ENCODE results near the gene OR56B1.

Gene OR56B1

GRCh38 chr11:5722622-5723021 lies 13.6 kb upstream of the OR56B1 start:
- no peak for DNase-seq
- intact Hi-C loops (cut with DNase I): no loop called here

GRCh38 chr11:5726351-5726750 lies 9.9 kb upstream of the OR56B1 start:
- intact Hi-C loops (cut with DNase I): no loop called here
- no peak for DNase-seq

GRCh38 chr11:5727691-5728090 lies 8.6 kb upstream of the OR56B1 start:
- DNase-seq: no peak
- intact Hi-C loops (cut with DNase I): no loop called here

DNA sequence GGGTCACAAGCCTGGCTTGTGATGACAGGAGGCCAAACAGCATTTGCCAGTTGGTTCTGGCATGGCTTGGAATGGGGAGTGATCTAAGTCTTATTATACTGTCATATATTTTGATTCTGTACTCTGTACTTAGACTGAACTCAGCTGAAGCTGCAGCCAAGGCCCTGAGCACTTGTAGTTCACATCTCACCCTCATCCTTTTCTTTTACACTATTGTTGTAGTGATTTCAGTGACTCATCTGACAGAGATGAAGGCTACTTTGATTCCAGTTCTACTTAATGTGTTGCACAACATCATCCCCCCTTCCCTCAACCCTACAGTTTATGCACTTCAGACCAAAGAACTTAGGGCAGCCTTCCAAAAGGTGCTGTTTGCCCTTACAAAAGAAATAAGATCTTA lies 843 bp downstream of the OR56B1 start:
- intact Hi-C loops (cut with DNase I): no loop called here
- DNase-seq: no peak

GRCh38 chr11:5737670-5738392 lies 1.6 kb downstream of the OR56B1 start:
- intact Hi-C loops (cut with DNase I): no loop called here
- no peak for DNase-seq

- DNase-seq: no peak
- intact Hi-C loops (cut with DNase I): no loop called here
These were observed 2.2 kb downstream of the OR56B1 start for GRCh38 chr11:5738431-5738830.

- no peak for DNase-seq
- intact Hi-C loops (cut with DNase I): no loop called here
These were observed 10.4 kb downstream of the OR56B1 start for GRCh38 chr11:5746614-5747013.

- intact Hi-C loops (cut with DNase I): no loop called here
- DNase-seq: no peak
These were observed 13.6 kb downstream of the OR56B1 start for GRCh38 chr11:5749836-5750235.

- no peak for DNase-seq
- intact Hi-C loops (cut with DNase I): no loop called here
These were observed 17.7 kb downstream of the OR56B1 start, which contains the start of gene OR52N4 for GRCh38 chr11:5753943-5754342. Gene OR52N4, plus strand, starts transcription at chr11:5754243. Its CDS starts 498 bp downstream, at chr11:5754741.

DNA sequence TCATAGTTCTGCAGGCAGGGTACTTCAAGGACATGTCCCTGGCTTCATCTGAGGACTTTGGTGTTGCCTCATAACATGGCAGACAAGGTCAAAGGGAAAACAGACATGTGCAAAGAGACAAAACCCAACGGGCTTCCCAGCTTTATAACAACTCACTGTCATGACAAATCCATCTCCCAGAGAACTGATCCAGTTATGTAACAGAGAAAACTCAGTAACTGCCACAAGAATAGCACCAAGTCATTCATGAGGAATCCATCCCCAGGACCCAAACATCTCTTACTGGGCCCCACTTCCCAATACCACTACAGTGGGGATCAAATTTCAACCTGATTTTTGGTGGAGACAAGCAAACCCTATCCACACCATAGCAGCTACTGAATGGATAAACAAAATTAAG lies 30.8 kb downstream of the OR56B1 start:
- intact Hi-C loops (cut with DNase I): no loop called here
- DNase-seq: no peak

DNA sequence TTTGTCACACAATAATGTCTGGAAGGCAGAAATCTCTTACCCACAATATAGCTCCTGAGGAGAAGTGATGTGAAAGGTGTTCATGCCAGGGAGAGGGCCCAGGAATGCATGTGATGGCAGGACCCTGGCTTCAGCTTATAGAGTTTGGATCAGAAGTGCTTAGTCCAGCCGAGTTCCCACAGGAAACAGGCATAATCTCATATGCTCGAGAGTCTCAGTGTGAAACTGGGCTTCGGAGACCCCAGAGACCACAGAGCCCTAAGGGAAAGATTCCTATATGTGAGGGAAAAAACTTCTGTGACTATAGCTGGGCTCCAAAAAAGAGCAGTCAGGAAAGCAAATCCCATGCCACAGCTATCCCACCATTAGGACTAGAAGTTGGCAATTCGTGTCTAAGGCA lies 47.0 kb downstream of the OR56B1 start, which contains the start of gene OR52N5:
Gene OR52N5 (minus strand): TSS at position 101 of the 400 bp plus-strand sequence. CDS start 4,721 bp downstream, outside the sequence.
- intact Hi-C loops (cut with DNase I): no loop called here
- no peak for DNase-seq

Measured in posterior cingulate gyrus (tissue), 11 donors.